HepG2 (cell line): Measurements from ENCODE around the gene VARS2. TPM values are rescaled to one million over a fixed set of nuclear protein-coding genes. Genes with fewer than 3 reads are reported as not detected.

Source experiments
- ATAC-seq: fragments of 200-7000 bp; cut with Tn5 transposase; 3 replicates; pipeline ENCODE4 v1.9.1; 2020; ENCODE audit warnings: mild to moderate bottlenecking, moderate library complexity
- BruUV-seq: library from RNA; stranded (reverse); fragments of 400-500 nt; replicated peaks from 2 replicates; lab custom pipeline; 2021; lab: Mats Ljungman, UMichigan
- CTCF ChIA-PET: fragments of 300-600 bp; formaldehyde crosslinking; extraction: SDS; loops from one replicate; lab custom pipeline; 2021; ENCODE audit warnings: low total read pairs, inconsistent platforms, low intra/inter-chr PET ratio; lab: Yijun Ruan, JAX
- POLR2A ChIA-PET: fragments of 350-600 bp; sonication (Branson Sonifier 250); formaldehyde crosslinking; loops from one replicate; lab custom pipeline; 2020; ENCODE audit warnings: antibody characterized with exemption, inconsistent platforms; lab: Yijun Ruan, JAX
- DNase-seq: peaks from one replicate; pipeline ENCODE4 v3.0.0-alpha.2; 2015; ENCODE audit warnings: low spot score
- FAIRE-seq: peaks from 3 replicates; lab custom pipeline; 2011; peaks lifted over from hg19 to GRCh38; lab: Jason Lieb, UNC
- H2AFZ ChIP-seq: one replicate; pipeline ENCODE4 v1.6.1; 2011; ENCODE audit warnings: low read length, inconsistent platforms
- H3K27ac ChIP-seq: fragments of 300-600 bp; 3 replicates; pipeline ENCODE4 v1.8.0; 2011; ENCODE audit warnings: mixed run types, mild to moderate bottlenecking, mixed read lengths, low read length, inconsistent platforms; ENCODE audit not compliant: insufficient read depth; ENCODE audit errors: extremely low read length
- H3K27me3 ChIP-seq, 2 experiments: fragments of 200-600 bp in 1 of 2; 2 replicates in 1 of 2; 3 replicates in 1 of 2; pipeline versions ENCODE4 v1.6.0 to v1.8.0; 2011; ENCODE audit warnings: low read length in 2 of 2, mild to moderate bottlenecking in 2 of 2, moderate library complexity in 2 of 2, inconsistent platforms in 1 of 2; ENCODE audit not compliant: insufficient read depth in 2 of 2, control insufficient read depth in 1 of 2
- H3K36me3 ChIP-seq, 2 experiments: fragments of 200-600 bp in 1 of 2; replicated peaks in 1 of 2; 2 replicates in 1 of 2; 3 replicates in 1 of 2; pipeline versions ENCODE4 v1.5.1 to v1.8.0; 2011; ENCODE audit warnings: low read length in 2 of 2, inconsistent platforms in 1 of 2; ENCODE audit not compliant: insufficient read depth in 2 of 2, control insufficient read depth in 1 of 2
- H3K4me1 ChIP-seq: 2 replicates; pipeline ENCODE4 v1.5.1; 2012; ENCODE audit warnings: low read length, inconsistent platforms; ENCODE audit not compliant: insufficient read depth
- H3K4me2 ChIP-seq: 2 replicates; pipeline ENCODE4 v1.6.0; 2011; ENCODE audit warnings: low read depth, low read length, inconsistent platforms
- H3K4me3 ChIP-seq, 3 experiments: fragments of 200-600 bp in 1 of 3; sonication (generic), shearing (Covaris generic) in 1 of 3; replicated peaks in 1 of 3; 2 replicates each; pipeline ENCODE4 v1.5.1; 2011 to 2016; ENCODE audit warnings: low read length in 3 of 3, inconsistent platforms in 2 of 3, low read depth in 2 of 3, mild to moderate bottlenecking in 2 of 3, control low read depth in 1 of 3, mixed read lengths in 1 of 3; ENCODE audit not compliant: insufficient read depth in 1 of 3
- H3K79me2 ChIP-seq: one replicate; pipeline ENCODE4 v1.6.1; 2011; ENCODE audit warnings: low read length, inconsistent platforms; ENCODE audit not compliant: insufficient read depth
- H3K9ac ChIP-seq: 2 replicates; pipeline ENCODE4 v1.6.0; 2011; ENCODE audit warnings: mild to moderate bottlenecking, low read depth, low read length, inconsistent platforms; ENCODE audit not compliant: insufficient read depth
- H3K9me3 ChIP-seq: 2 replicates; pipeline ENCODE4 v1.5.1; 2012; ENCODE audit warnings: mild to moderate bottlenecking, low read length
- H4K20me1 ChIP-seq: 2 replicates; pipeline ENCODE4 v1.6.0; 2011; ENCODE audit warnings: inconsistent platforms, mild to moderate bottlenecking, low read length, moderate library complexity; ENCODE audit not compliant: insufficient read depth
- CEBPB ChIP-seq: IDR thresholded peaks from 2 replicates; pipeline ENCODE4 v1.6.1; 2011; ENCODE audit warnings: low read depth, low read length, improper control_type of control experiment, borderline replicate concordance
- MAFK ChIP-seq, 2 experiments: IDR thresholded peaks in 1 of 2; conservative IDR thresholded peaks in 1 of 2; 2 replicates each; pipeline ENCODE4 v1.6.1; 2011; ENCODE audit warnings: improper control_type of control experiment in 2 of 2, low read length in 2 of 2
- MBNL3 ChIP-seq: fragments of 250-450 bp; sonication (Bioruptor Pico); conservative IDR thresholded peaks from 2 replicates; pipeline ENCODE4 v1.8.0; 2022; ENCODE audit warnings: mild to moderate bottlenecking, inconsistent platforms
- TBX2 ChIP-seq: sonication (generic); formaldehyde crosslinking; IDR thresholded peaks from 2 replicates; pipeline ENCODE4 v1.5.0; 2020; ENCODE audit warnings: missing genetic modification reagents, mild to moderate bottlenecking, borderline replicate concordance
- TEAD3 ChIP-seq: optimal IDR thresholded peaks from 2 replicates; pipeline ENCODE3; 2016; ENCODE audit warnings: borderline replicate concordance
- ZBTB21 ChIP-seq: sonication (generic); formaldehyde crosslinking; IDR thresholded peaks from 2 replicates; pipeline ENCODE4 v1.4.0; 2020; ENCODE audit warnings: missing genetic modification reagents
- ZKSCAN5 ChIP-seq: sonication (generic); formaldehyde crosslinking; IDR thresholded peaks from 2 replicates; pipeline ENCODE4 v1.5.1; 2020; ENCODE audit warnings: mild to moderate bottlenecking, missing genetic modification reagents
- ZNF775 ChIP-seq: sonication (generic); formaldehyde crosslinking; IDR thresholded peaks from 2 replicates; pipeline ENCODE4 v1.4.0; 2020; ENCODE audit warnings: missing genetic modification reagents, mild to moderate bottlenecking, moderate library complexity, borderline replicate concordance
- ZSCAN30 ChIP-seq: sonication (generic); formaldehyde crosslinking; IDR thresholded peaks from 2 replicates; pipeline ENCODE4 v1.5.0; 2020; ENCODE audit warnings: mild to moderate bottlenecking, missing genetic modification reagents
- WGBS: methylation state at CpG from one replicate; pipeline ENCODE4 v1.1.6; 2017; ENCODE audit warnings: low lambda C conversion rate; 5-methylcytosine and 5-hydroxymethylcytosine counted together
- in situ Hi-C: cut with HindIII; loops from 2 replicates; pipeline ENCODE4 v1.10.0; 2017; ENCODE audit warnings: low pct_unique_long_range_greater_than_20kb; ENCODE audit not compliant: extremely low pct_ligation_motif_present
- intact Hi-C: fragments of 100-400 bp; cut with micrococcal nuclease; formaldehyde crosslinking; loops from one replicate; pipeline ENCODE4 v1.10.0; 2022; ENCODE audit not compliant: unreplicated experiment
- polyA plus RNA-seq, 8 experiments: library from polyadenylated mRNA; depleted of rRNA in 3 of 8; stranded (reverse) in 7 of 8; unstranded in 1 of 8; fragments of >200 nt; fragmentation: Illumina TruSeq in 4 of 8; extraction: Trizol in 4 of 8; gene quantifications; 2 replicates each; pipeline versions ENCODE4 v1.2.1 to v1.2.3, GENCODE V29; 2011 to 2016; ENCODE audit warnings: low read depth in 4 of 8, missing spikeins in 1 of 8, mixed read lengths in 1 of 8; ENCODE audit not compliant: insufficient read depth in 1 of 8
- total RNA-seq, 5 experiments: library from RNA; depleted of rRNA; stranded (reverse); fragments of >200 nt; fragmentation: Illumina TruSeq; extraction: Trizol; gene quantifications; 2 replicates each; pipeline ENCODE4 v1.2.3, GENCODE V29; 2016; ENCODE audit warnings: low read depth in 1 of 5

The VARS2 gene
- total and polyA plus RNA-seq, 2 of the 13 experiments (the other 11 are each of a cell fraction or from before 2014, with no cell fraction given), result 61.8 to 71.8 TPM

GRCh38 chr6:30957716-30958115 lies 43.7 kb downstream of the VARS2 start (continued):
- TF ChIP-seq TBX2, result no peak
- no peak for TF ChIP-seq ZNF775 (CRISPR knock-in tag)

- no peak overlapping the region for H2AFZ ChIP-seq
- no peak overlapping the region for H3K9ac ChIP-seq
- in situ Hi-C loops, result no loop called here
- ChIA-PET POLR2A (interaction anchor here (0.6 kb wide), 1 partner anchor 19 kb away, joined by 6 read pairs; no protein-coding TSS in a partner anchor), CTCF (no interaction called here)
- no peaks in the 10 kb centered on the region for H3K79me2 ChIP-seq
- H4K20me1 ChIP-seq, result no peaks in the 10 kb centered on the region
- no peak overlapping the region for H3K4me2 ChIP-seq
- 20% methylated on average over 9 of the region's 9 CpGs for WGBS
- ATAC-seq (peak; percentile 63), FAIRE-seq (peak; percentile 73), DNase-seq (peak; percentile 50)
- peaks cover 14% of the 10 kb centered on the region for H3K4me1 ChIP-seq
- no peak overlapping the region for H3K4me3 ChIP-seq
- no TSS peak for BruUV-seq
- TF ChIP-seq ZKSCAN5 (no peak), MAFK (conservative IDR thresholded peaks at IDR 0.05 in 1 of 2, IDR thresholded peaks at IDR 0.05 in 1 of 2; ENCODE audit: low read length in 2 of 2) (peak in 1 of 2 experiments; percentile 28; a peak in 2 of 4 replicates), ZSCAN30 (CRISPR knock-in tag) (no peak), CEBPB (peak; percentile 89), MBNL3 (CRISPR knock-in tag) (no peak), ZBTB21 (CRISPR knock-in tag) (no peak), TEAD3 (CRISPR knock-in tag) (peak; percentile 34)
- H3K27me3 ChIP-seq, result peaks cover 0 to 18% of the 10 kb centered on the region in 2 experiments; a peak in 3 of 5 replicates
- no peaks in the 10 kb centered on the region for H3K9me3 ChIP-seq
- no peaks in the 10 kb centered on the region for H3K36me3 ChIP-seq
- intact Hi-C loops, result no loop called here
- no peak overlapping the region for H3K27ac ChIP-seq
These were observed 47.1 kb downstream of the VARS2 start for GRCh38 chr6:30960907-30961673.
